Measurements from ENCODE around the gene PPP1R3E.
A peak's percentile ranks its signal among the peaks of the same experiment; 100 is the strongest.

GRCh38 chr14:23327947-23328744 lies 25.5 kb upstream of the PPP1R3E start:
- TF ChIP-seq, protein P1, sequence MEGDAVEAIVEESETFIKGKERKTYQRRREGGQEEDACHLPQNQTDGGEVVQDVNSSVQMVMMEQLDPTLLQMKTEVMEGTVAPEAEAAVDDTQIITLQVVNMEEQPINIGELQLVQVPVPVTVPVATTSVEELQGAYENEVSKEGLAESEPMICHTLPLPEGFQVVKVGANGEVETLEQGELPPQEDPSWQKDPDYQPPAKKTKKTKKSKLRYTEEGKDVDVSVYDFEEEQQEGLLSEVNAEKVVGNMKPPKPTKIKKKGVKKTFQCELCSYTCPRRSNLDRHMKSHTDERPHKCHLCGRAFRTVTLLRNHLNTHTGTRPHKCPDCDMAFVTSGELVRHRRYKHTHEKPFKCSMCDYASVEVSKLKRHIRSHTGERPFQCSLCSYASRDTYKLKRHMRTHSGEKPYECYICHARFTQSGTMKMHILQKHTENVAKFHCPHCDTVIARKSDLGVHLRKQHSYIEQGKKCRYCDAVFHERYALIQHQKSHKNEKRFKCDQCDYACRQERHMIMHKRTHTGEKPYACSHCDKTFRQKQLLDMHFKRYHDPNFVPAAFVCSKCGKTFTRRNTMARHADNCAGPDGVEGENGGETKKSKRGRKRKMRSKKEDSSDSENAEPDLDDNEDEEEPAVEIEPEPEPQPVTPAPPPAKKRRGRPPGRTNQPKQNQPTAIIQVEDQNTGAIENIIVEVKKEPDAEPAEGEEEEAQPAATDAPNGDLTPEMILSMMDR (IDR thresholded peaks at IDR 0.05), result peak; percentile 73 to 89 (median 86)
- no peak for TF ChIP-seq POLR2A (IDR thresholded peaks at IDR 0.05)
- TF ChIP-seq EP300 (IDR thresholded peaks at IDR 0.05), result no peak
- TF ChIP-seq POLR2AphosphoS5 (IDR thresholded peaks at IDR 0.05), result no peak

Data from upper lobe of left lung (tissue), 4 donors.